A549 (cell line): ENCODE results near the gene SATB2.

Source experiments
- HDAC2 ChIP-seq: fragments of 200-600 bp; sonication (generic); IDR thresholded peaks from 2 replicates; pipeline ENCODE4 v1.6.1; 2016
- ZNF302 ChIP-seq: fragments of 250-450 bp; sonication (Bioruptor Pico); IDR thresholded peaks from 2 replicates; pipeline ENCODE4 v1.9.0; 2021; ENCODE audit warnings: inconsistent platforms, mild to moderate bottlenecking, moderate library complexity

DNA sequence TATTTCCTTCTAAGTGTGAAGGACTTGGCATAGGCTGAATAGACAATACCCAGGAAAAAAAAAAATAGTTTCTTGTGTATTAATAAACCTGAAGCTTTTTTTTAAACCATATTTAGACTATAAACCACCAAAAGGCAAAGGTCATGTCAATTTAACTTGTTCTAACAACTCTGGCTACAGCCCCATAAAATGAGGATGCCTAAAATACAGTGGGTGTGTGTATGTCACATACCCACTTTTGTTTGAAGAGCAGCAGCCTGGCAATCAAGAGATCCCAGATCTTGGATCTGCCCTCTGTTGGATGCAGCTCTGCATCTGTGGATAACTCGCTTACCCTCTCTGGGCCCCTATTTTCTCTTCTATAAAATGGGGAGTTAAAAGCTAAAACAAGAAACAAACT is 65.4 kb downstream of the SATB2 start:
- no peak for TF ChIP-seq ZNF302 (CRISPR knock-in tag)
- TF ChIP-seq HDAC2, result no peak
